Suprapubic skin (tissue), 4 donors: ENCODE results near the gene SAMHD1. TPM values are rescaled to one million over a fixed set of nuclear protein-coding genes. Genes with fewer than 3 reads are reported as not detected.
"Not testable (repeated sequence)": the region's sequence is repeated elsewhere in the genome, so short reads cannot be mapped to it uniquely, and the experiment has no call there.

ENCODE experiments used
- DNase-seq, 2 donors: peaks; one replicate each; pipeline ENCODE4 v3.0.0-alpha.2; 2019; ENCODE audit warnings: low spot score in 2 of 2
- H3K27ac ChIP-seq: fragments of 200-600 bp; sonication (generic); one replicate; pipeline ENCODE4 v1.5.1; 2019
- H3K27me3 ChIP-seq: fragments of 200-600 bp; sonication (generic); one replicate; pipeline ENCODE4 v1.5.1; 2019
- H3K36me3 ChIP-seq: fragments of 200-600 bp; sonication (generic); one replicate; pipeline ENCODE4 v1.5.1; 2019
- H3K4me1 ChIP-seq: fragments of 200-600 bp; sonication (generic); one replicate; pipeline ENCODE4 v1.5.1; 2019
- H3K4me3 ChIP-seq: fragments of 200-600 bp; sonication (generic); one replicate; pipeline ENCODE4 v1.5.1; 2019; ENCODE audit warnings: mild to moderate bottlenecking
- H3K9me3 ChIP-seq: fragments of 200-600 bp; sonication (generic); one replicate; pipeline ENCODE4 v1.5.1; 2019
- CTCF ChIP-seq, 2 donors: fragments of 200-600 bp in 1 of 2; fragments of 450-650 bp in 1 of 2; sonication (generic) in 1 of 2; IDR thresholded peaks; one replicate each; pipeline ENCODE4 v1.5.1; 2016 to 2019; ENCODE audit warnings: antibody characterized with exemption in 2 of 2, mild to moderate bottlenecking in 1 of 2, moderate library complexity in 1 of 2
- EP300 ChIP-seq: sonication (generic); formaldehyde crosslinking; IDR thresholded peaks from one replicate; pipeline ENCODE4 v1.6.1; 2017; ENCODE audit warnings: antibody characterized with exemption
- POLR2A ChIP-seq, 2 donors: fragments of 450-650 bp; IDR thresholded peaks; one replicate each; pipeline ENCODE4 v1.6.1; 2017; ENCODE audit warnings: antibody characterized with exemption in 2 of 2, mild to moderate bottlenecking in 2 of 2, moderate library complexity in 2 of 2
- POLR2AphosphoS5 ChIP-seq, 3 donors: sonication (generic); formaldehyde crosslinking; IDR thresholded peaks; one replicate each; pipeline ENCODE4 v1.6.1; 2017; ENCODE audit warnings: antibody characterized with exemption in 3 of 3
- WGBS: methylation state at CpG from one replicate; pipeline ENCODE4 v1.1.5; 2018; 5-methylcytosine and 5-hydroxymethylcytosine counted together
- total RNA-seq, 4 donors: library from RNA; depleted of rRNA; stranded (reverse); fragments of >200 nt; gene quantifications; one replicate each; pipeline ENCODE4 v1.1.0, GENCODE V29; 2016

The SAMHD1 gene
- total RNA-seq, 4 donors from 2014 or later = 32.9 to 77.4 (median 44.2) TPM

- H3K4me1 ChIP-seq = peaks cover 2% of the 10 kb centered on the region
- H3K27me3 ChIP-seq = no peaks in the 10 kb centered on the region
- H3K27ac ChIP-seq = no peak overlapping the region
- H3K9me3 ChIP-seq = no peaks in the 10 kb centered on the region
- 84% methylated on average over 3 of the region's 3 CpGs for WGBS
- no peak overlapping the region for H3K4me3 ChIP-seq
- TF ChIP-seq POLR2A (IDR thresholded peaks at IDR 0.05) (no peak), POLR2AphosphoS5 (IDR thresholded peaks at IDR 0.05) (no peak), CTCF (IDR thresholded peaks at IDR 0.05) (no peak), EP300 (no peak)
- H3K36me3 ChIP-seq = no peaks in the 10 kb centered on the region
- no peak for DNase-seq
Observed at GRCh38 chr20:36974660-36975059, 23.2 kb upstream of the SAMHD1 start.

DNA sequence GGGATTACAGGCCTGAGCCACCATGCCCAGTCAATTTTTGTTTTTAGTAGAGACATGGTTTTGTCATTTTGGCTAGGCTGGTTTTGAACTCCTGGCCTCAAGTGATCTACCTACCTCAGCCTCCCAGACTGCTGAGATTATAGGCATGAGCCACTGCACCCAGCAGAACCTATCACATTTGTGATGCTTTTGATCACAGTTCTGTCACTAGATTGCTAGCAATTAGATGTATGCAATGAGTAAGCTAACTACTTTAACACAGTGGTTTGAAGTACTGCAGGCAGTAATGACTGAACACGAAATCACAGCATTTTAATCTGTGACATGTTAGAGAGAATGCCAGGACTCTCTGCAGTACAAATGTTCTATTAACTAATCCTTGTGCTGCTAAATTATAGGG, 19.6 kb upstream of the SAMHD1 start:
- Histone ChIP-seq H3K9me3 (no peaks in the 10 kb centered on the region), H3K27ac (no peak overlapping the region), H3K36me3 (no peaks in the 10 kb centered on the region), H3K4me1 (peaks cover 3% of the 10 kb centered on the region), H3K4me3 (no peak overlapping the region), H3K27me3 (no peaks in the 10 kb centered on the region)
- 56% methylated on average over 1 of the region's 1 CpG for WGBS
- no peak for TF ChIP-seq EP300
- TF ChIP-seq POLR2A (IDR thresholded peaks at IDR 0.05) = no peak
- TF ChIP-seq CTCF (IDR thresholded peaks at IDR 0.05) = no peak
- no peak for TF ChIP-seq POLR2AphosphoS5 (IDR thresholded peaks at IDR 0.05)
- DNase-seq = no peak

DNA sequence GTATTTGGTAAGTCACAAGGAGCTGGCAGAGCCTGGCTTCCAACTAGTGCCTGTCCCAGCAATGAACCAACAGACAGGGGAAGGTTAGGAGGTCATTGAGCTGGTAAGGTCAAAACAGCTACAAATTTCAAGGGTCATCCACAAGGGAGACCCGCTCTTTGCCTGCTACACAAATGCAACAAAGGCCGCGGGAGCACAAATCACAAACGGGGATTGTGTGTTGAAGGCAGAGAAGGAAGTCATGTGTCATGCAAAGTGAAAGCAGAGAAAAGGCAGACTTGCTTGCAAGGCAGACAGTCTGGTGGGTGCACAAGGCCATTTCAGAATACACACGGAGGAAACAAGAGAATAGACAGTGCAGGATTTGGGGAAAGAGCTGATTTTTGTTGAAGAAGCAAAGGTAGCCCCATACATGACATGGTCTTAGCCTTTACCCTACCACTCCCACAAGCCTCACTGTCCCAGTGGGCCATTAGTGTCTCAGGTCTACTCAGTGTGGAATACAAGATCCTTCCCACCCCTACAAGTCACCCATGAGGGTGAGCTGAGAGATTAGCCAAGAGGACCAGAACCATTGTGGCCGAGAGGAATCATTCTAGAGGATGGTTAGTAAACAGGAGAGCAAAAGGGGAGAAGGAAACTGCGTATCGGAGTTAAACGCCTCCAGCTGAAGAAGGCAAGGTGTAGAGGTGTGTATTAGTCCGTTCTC, 18.1 kb upstream of the SAMHD1 start:
- no peak for TF ChIP-seq POLR2A (IDR thresholded peaks at IDR 0.05)
- no peak for TF ChIP-seq EP300
- TF ChIP-seq CTCF (IDR thresholded peaks at IDR 0.05) = no peak
- TF ChIP-seq POLR2AphosphoS5 (IDR thresholded peaks at IDR 0.05) = no peak
- Histone ChIP-seq H3K27me3 (no peaks in the 10 kb centered on the region), H3K36me3 (no peaks in the 10 kb centered on the region), H3K9me3 (no peaks in the 10 kb centered on the region), H3K4me3 (no peak overlapping the region), H3K27ac (no peak overlapping the region), H3K4me1 (peaks cover 3% of the 10 kb centered on the region)
- WGBS = 74% methylated on average over 10 of the region's 10 CpGs
- no peak for DNase-seq

GRCh38 chr20:36969051-36969450, 17.5 kb upstream of the SAMHD1 start:
- H3K4me1 ChIP-seq = peaks cover 3% of the 10 kb centered on the region
- 82% methylated on average over 4 of the region's 4 CpGs for WGBS
- no peak for TF ChIP-seq POLR2AphosphoS5 (IDR thresholded peaks at IDR 0.05)
- TF ChIP-seq CTCF (IDR thresholded peaks at IDR 0.05) = no peak
- no peak for TF ChIP-seq POLR2A (IDR thresholded peaks at IDR 0.05)
- TF ChIP-seq EP300 = no peak
- H3K9me3 ChIP-seq = no peaks in the 10 kb centered on the region
- no peak overlapping the region for H3K4me3 ChIP-seq
- H3K27me3 ChIP-seq = no peaks in the 10 kb centered on the region
- H3K27ac ChIP-seq = no peak overlapping the region
- no peaks in the 10 kb centered on the region for H3K36me3 ChIP-seq
- DNase-seq = no peak

DNA sequence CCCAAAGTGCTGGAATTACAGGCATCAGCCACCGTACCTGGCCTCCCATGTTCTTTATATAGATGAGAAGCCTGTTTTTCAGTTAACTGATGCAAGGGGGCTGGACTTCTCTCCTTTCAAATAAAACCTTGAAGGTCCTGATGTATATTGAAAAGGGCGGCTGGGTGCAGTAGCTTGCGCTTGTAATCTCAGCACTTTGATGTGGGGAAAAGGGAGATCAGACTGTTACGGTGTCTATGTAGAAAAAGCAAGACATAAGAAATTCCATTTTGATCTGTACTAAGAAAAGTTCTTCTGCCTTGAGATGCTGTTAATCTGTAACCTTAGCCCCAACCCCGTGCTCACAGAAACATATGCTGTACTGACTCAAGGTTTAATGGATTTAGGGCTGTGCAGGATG, 16.1 kb upstream of the SAMHD1 start:
- Histone ChIP-seq H3K9me3 (peaks cover 2% of the 10 kb centered on the region), H3K27ac (no peak overlapping the region), H3K27me3 (no peaks in the 10 kb centered on the region), H3K4me1 (peaks cover 3% of the 10 kb centered on the region), H3K4me3 (no peak overlapping the region), H3K36me3 (no peaks in the 10 kb centered on the region)
- 86% methylated on average over 5 of the region's 5 CpGs for WGBS
- no peak for DNase-seq
- TF ChIP-seq CTCF (IDR thresholded peaks at IDR 0.05) = no peak
- TF ChIP-seq POLR2AphosphoS5 (IDR thresholded peaks at IDR 0.05) = no peak

DNA sequence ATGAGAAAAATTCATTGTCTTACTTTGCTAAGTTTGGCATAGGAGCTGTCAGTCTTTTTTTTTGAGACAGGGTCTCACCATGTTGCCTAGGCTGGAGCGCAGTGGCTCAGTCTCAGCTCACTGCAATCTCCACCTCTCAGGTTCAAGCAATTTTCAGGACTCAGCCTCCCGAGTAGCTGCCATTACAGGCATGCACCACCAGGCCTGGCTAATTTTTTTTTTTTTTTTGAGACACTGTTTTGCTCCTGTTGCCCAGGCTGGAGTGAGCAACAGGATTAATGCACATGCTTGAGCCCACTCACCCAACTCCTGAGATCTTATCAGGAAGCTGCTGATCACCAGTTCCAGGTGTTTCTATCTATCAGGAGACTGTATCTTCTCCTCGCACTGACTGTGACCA, 15.5 kb upstream of the SAMHD1 start:
- WGBS = 94% methylated on average over 3 of the region's 3 CpGs
- not testable (repeated sequence) for H3K36me3 ChIP-seq, H3K4me1 ChIP-seq, H3K27ac ChIP-seq, DNase-seq, H3K9me3 ChIP-seq, H3K27me3 ChIP-seq, H3K4me3 ChIP-seq

GRCh38 chr20:36962354-36962941, 10.9 kb upstream of the SAMHD1 start:
- H3K4me3 ChIP-seq, H3K36me3 ChIP-seq, H3K4me1 ChIP-seq, H3K27ac ChIP-seq, DNase-seq, H3K27me3 ChIP-seq, H3K9me3 ChIP-seq: not testable (repeated sequence)
- WGBS = 90% methylated on average over 9 of the region's 9 CpGs
